ENCODE results near the gene JAM3.

JAM3 gene

GRCh38 chr11:134025082-134025429 is 43.8 kb upstream of the JAM3 start:
- H3K4me2 ChIP-seq (ENCODE audit: low read depth, low read length, poor library complexity, severe bottlenecking): no peak overlapping the region
- TF ChIP-seq EZH2phosphoT487 (conservative IDR thresholded peaks at IDR 0.05; ENCODE audit: low read length) (no peak), CTCF (IDR thresholded peaks at IDR 0.05; ENCODE audit: insufficient read depth, low read length, poor library complexity, severe bottlenecking) (no peak)

GRCh38 chr11:134026655-134027343 is 42.1 kb upstream of the JAM3 start:
- H3K4me2 ChIP-seq (ENCODE audit: low read depth, low read length, poor library complexity, severe bottlenecking): no peak overlapping the region
- H2AFZ ChIP-seq (ENCODE audit: low read depth, low read length, severe bottlenecking): no peak overlapping the region
- H3K79me2 ChIP-seq (ENCODE audit: insufficient read depth, low read length): no peaks in the 10 kb centered on the region
- no peaks in the 10 kb centered on the region for H3K36me3 ChIP-seq (ENCODE audit: low read length)
- TF ChIP-seq CTCF (IDR thresholded peaks at IDR 0.05; ENCODE audit: insufficient read depth, low read length, poor library complexity, severe bottlenecking) (no peak), EZH2phosphoT487 (conservative IDR thresholded peaks at IDR 0.05; ENCODE audit: low read length) (no peak)
- no peaks in the 10 kb centered on the region for H3K9me3 ChIP-seq (ENCODE audit: insufficient read depth, low read length)
- no peaks in the 10 kb centered on the region for H3F3A ChIP-seq (ENCODE audit: insufficient read depth)
- H3K9me2 ChIP-seq (replicated peaks; ENCODE audit: insufficient read depth, low read length): no peaks in the 10 kb centered on the region
- no peaks in the 10 kb centered on the region for H4K20me1 ChIP-seq (ENCODE audit: low read depth, low read length)
- H3K27me3 ChIP-seq (ENCODE audit: low read length): no peaks in the 10 kb centered on the region
- H3K27ac ChIP-seq (ENCODE audit: low read depth, low read length): no peak overlapping the region
- no peak overlapping the region for H3K4me3 ChIP-seq (ENCODE audit: insufficient read depth, low read length, poor library complexity, severe bottlenecking)
- H3K9ac ChIP-seq (ENCODE audit: low read length): no peak overlapping the region

More at GRCh38 chr11:134025082-134025429, 43.8 kb upstream of the JAM3 start:
- no peaks in the 10 kb centered on the region for H3K27me3 ChIP-seq (ENCODE audit: low read length)
- H3K9ac ChIP-seq (ENCODE audit: low read length): no peak overlapping the region
- H3K79me2 ChIP-seq (ENCODE audit: insufficient read depth, low read length): no peaks in the 10 kb centered on the region
- H3K27ac ChIP-seq (ENCODE audit: low read depth, low read length): no peak overlapping the region
- no peaks in the 10 kb centered on the region for H3K9me3 ChIP-seq (ENCODE audit: insufficient read depth, low read length)
- H2AFZ ChIP-seq (ENCODE audit: low read depth, low read length, severe bottlenecking): no peak overlapping the region
- no peaks in the 10 kb centered on the region for H4K20me1 ChIP-seq (ENCODE audit: low read depth, low read length)
- no peaks in the 10 kb centered on the region for H3K9me2 ChIP-seq (replicated peaks; ENCODE audit: insufficient read depth, low read length)
- H3K4me3 ChIP-seq (ENCODE audit: insufficient read depth, low read length, poor library complexity, severe bottlenecking): no peak overlapping the region
- H3K36me3 ChIP-seq (ENCODE audit: low read length): no peaks in the 10 kb centered on the region
- no peaks in the 10 kb centered on the region for H3F3A ChIP-seq (ENCODE audit: insufficient read depth)

GRCh38 chr11:134027671-134028070 is 41.2 kb upstream of the JAM3 start:
- Histone ChIP-seq H3K79me2 (ENCODE audit: insufficient read depth, low read length) (no peaks in the 10 kb centered on the region), H3K9me3 (ENCODE audit: insufficient read depth, low read length) (no peaks in the 10 kb centered on the region), H4K20me1 (ENCODE audit: low read depth, low read length) (no peaks in the 10 kb centered on the region), H3K4me2 (ENCODE audit: low read depth, low read length, poor library complexity, severe bottlenecking) (no peak overlapping the region), H3K9ac (ENCODE audit: low read length) (no peak overlapping the region), H3K9me2 (replicated peaks; ENCODE audit: insufficient read depth, low read length) (no peaks in the 10 kb centered on the region), H3K27ac (ENCODE audit: low read depth, low read length) (no peak overlapping the region), H2AFZ (ENCODE audit: low read depth, low read length, severe bottlenecking) (no peak overlapping the region), H3F3A (ENCODE audit: insufficient read depth) (no peaks in the 10 kb centered on the region), H3K27me3 (ENCODE audit: low read length) (no peaks in the 10 kb centered on the region), H3K36me3 (ENCODE audit: low read length) (no peaks in the 10 kb centered on the region), H3K4me3 (ENCODE audit: insufficient read depth, low read length, poor library complexity, severe bottlenecking) (no peak overlapping the region)
- no peak for TF ChIP-seq CTCF (IDR thresholded peaks at IDR 0.05; ENCODE audit: insufficient read depth, low read length, poor library complexity, severe bottlenecking)
- TF ChIP-seq EZH2phosphoT487 (conservative IDR thresholded peaks at IDR 0.05; ENCODE audit: low read length): no peak

Data from SU-DHL-6 (cell line).